PFSK-1 (cell line): ENCODE data around the gene NCKAP1.

Source experiments
- POLR2AphosphoS5 ChIP-seq: IDR thresholded peaks from 2 replicates; pipeline ENCODE4 v1.6.1; 2012; ENCODE audit warnings: low read depth, mild to moderate bottlenecking, control low read depth, low read length, moderate library complexity
- REST ChIP-seq, 2 experiments: IDR thresholded peaks; 2 replicates each; pipeline versions ENCODE4 v1.6.1 to v1.8.0; 2011 to 2012; ENCODE audit warnings: low read depth in 2 of 2, low read length in 2 of 2, control low read depth in 1 of 2, inconsistent platforms in 1 of 2, mild to moderate bottlenecking in 1 of 2, moderate library complexity in 1 of 2; ENCODE audit not compliant: insufficient read depth in 1 of 2

- TF ChIP-seq POLR2AphosphoS5: no peak
- no peak for TF ChIP-seq REST (IDR thresholded peaks at IDR 0.05; ENCODE audit: insufficient read depth in 1 of 2, low read depth in 2 of 2, low read length in 2 of 2)
Observed at GRCh38 chr2:182917924-182918323, 120.3 kb downstream of the NCKAP1 start.
